T-helper 2 cell (primary cell): ENCODE data around the gene LCE2D.

Source experiments
- DNase-seq, 5 experiments: peaks; one replicate each; pipeline versions ENCODE4 v3.0.0 to v3.0.0-alpha.2; 2012 to 2022

LCE2D gene

DNA sequence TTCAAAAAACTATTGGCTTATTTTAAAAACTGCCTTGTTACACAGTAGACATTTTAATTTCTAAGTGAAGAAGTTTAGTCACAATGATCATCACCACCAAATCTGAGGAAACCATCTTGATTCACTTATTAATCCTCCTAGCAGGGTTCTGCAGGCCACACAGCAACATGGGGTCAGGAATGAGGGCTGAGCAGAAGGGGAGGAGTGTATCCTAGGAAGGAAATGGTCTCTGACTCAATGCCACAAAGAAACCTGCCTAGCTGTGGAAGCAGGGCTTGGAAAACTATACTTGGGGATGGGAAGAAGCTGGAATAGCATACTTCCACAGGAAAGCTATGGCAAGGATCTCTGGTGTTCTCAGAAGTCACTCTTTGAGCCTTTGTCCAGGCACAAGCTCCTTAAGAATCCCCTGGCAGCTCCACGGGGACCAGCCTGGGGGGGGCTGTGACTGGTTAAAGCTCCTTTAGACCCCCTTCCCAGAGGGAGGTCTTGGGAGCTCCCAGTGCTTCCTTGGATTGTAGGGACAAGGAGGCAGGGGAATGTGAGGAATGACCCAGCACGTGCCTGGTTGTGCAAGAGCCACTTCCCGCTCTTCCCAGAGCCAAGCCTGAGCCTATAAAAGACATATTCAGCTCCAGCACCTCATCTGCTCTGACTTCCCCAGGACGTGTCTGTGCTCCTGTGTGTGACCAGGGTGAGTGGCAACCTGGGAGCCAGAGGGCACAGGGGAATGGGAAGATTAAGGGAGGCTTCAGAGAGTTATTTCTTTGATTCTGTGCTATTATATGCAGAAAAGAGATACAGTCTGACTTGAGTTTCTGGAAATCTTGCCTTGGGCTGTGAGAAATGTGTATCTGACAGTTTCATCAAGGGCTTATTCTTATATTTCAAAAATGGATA lies 34.8 kb downstream of the LCE2D start, which contains the start of gene LCE2A:
TSS of gene LCE2A (plus strand) at position 645 of the 900 bp plus-strand sequence. CDS start 557 bp downstream, outside the sequence.
- no peak for DNase-seq

DNA sequence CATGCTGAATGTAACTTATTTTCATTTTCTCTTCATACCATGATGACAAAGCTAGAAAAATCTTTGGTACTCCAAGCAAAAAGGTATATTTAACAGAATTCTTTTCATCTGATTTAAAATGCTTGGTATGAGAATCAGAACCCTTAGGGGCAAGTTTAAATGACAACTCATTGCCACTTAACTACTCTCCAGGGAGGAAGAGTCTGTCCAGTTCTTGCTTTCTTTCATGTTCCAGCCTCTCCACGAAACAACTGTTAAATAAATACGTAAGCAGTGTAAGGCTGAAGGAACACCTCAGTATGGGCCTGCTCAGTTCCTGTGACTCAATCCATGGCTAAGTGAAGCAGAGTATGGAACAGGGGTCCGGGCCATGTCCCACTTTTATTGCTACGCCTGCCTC lies 36.6 kb downstream of the LCE2D start:
- no peak for DNase-seq

DNA sequence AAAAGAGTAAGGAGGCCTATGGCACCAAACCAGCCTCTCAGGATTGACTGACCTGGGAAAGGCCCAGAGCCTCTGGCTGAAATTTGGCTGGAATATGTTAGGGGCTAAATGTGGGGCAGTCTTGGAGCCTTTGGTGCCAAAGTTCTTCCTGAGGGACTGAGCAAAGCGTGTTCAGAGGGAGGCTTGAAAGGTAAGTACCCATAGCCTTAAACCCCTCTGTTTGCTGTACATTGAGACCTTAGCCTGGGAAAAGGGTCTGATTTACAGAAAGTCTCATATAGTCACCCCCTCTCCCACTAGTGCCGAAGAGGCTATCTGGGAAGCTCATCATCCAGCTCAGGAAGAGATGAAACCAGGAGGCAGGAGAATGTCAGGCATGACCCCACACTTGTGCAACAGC lies 44.7 kb downstream of the LCE2D start, which contains the start of gene LCE4A:
TSS of gene LCE4A (plus strand) at position 301 of the 400 bp plus-strand sequence. CDS start 916 bp downstream, outside the sequence.
- no peak for DNase-seq
